NT2/D1 (cell line): ENCODE results near the gene RREB1.

Source experiments
- YY1 ChIP-seq: IDR thresholded peaks from 2 replicates; pipeline ENCODE4 v1.6.1; 2011; ENCODE audit not compliant: insufficient read length, insufficient read depth
- ZNF274 ChIP-seq: IDR thresholded peaks from 2 replicates; pipeline ENCODE4 v1.6.1; 2011; ENCODE audit warnings: mild to moderate bottlenecking, low read depth, low read length

GRCh38 chr6:7194657-7195056 lies 86.9 kb downstream of the RREB1 start:
- TF ChIP-seq YY1 (no peak), ZNF274 (no peak)
